OCI-LY1 (cell line): ENCODE measurements around the gene ATXN7L1.

ENCODE experiments used
- EZH2 ChIP-seq: fragments of 200-600 bp; sonication (generic), shearing (Covaris generic); IDR thresholded peaks from 2 replicates; pipeline ENCODE4 v1.8.0; 2017; ENCODE audit warnings: borderline replicate concordance, mixed run types, mild to moderate bottlenecking, antibody characterized with exemption, low read length, moderate library complexity, mixed read lengths
- TF ChIP-seq, protein P1 (sequence below): fragments of 200-600 bp; sonication (generic), shearing (Covaris generic); IDR thresholded peaks from 2 replicates; pipeline ENCODE4 v1.5.1; 2017; ENCODE audit warnings: mild to moderate bottlenecking, antibody characterized with exemption, low read length, moderate library complexity, mixed read lengths

DNA sequence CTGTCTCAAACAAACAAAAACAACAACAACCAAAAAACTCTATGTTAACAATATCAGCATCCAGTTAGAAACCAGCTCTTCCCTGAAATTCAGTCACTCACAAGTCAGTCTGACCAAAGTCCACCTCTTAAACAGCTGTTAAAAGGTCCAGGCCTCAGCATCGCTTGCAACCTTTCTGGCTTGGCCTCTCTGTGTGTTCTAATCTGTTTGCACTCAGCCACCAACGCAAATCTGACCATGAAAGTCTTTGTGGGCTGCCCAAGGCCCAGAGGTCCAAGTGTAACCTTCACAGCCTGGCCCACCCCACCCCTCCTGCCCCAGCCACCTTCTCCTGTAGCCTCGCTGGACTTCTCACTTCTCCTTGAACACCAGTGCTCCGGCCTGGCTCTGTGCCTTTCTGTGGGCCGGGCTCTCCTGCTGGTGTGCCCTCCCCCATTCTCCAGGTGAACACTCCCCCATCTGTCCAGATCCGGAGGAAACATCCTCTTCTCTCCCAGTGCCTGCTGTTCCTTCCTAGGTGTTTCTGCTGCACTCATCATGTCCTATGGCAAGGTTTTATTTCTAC is 222.9 kb downstream of the ATXN7L1 start:
- TF ChIP-seq, protein P1, sequence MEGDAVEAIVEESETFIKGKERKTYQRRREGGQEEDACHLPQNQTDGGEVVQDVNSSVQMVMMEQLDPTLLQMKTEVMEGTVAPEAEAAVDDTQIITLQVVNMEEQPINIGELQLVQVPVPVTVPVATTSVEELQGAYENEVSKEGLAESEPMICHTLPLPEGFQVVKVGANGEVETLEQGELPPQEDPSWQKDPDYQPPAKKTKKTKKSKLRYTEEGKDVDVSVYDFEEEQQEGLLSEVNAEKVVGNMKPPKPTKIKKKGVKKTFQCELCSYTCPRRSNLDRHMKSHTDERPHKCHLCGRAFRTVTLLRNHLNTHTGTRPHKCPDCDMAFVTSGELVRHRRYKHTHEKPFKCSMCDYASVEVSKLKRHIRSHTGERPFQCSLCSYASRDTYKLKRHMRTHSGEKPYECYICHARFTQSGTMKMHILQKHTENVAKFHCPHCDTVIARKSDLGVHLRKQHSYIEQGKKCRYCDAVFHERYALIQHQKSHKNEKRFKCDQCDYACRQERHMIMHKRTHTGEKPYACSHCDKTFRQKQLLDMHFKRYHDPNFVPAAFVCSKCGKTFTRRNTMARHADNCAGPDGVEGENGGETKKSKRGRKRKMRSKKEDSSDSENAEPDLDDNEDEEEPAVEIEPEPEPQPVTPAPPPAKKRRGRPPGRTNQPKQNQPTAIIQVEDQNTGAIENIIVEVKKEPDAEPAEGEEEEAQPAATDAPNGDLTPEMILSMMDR = no peak
- TF ChIP-seq EZH2 = no peak
